H1 (cell line): ENCODE data around the gene CHD9NB. TPM values are rescaled to one million over a fixed set of nuclear protein-coding genes. Genes with fewer than 3 reads are reported as not detected.

Experiments used
- BACH1 ChIP-seq: IDR thresholded peaks from 2 replicates; pipeline ENCODE4 v1.6.1; 2012; ENCODE audit warnings: low read length, improper control_type of control experiment
- CBX5 ChIP-seq: fragments of 300-800, 300-1000 bp; sonication (generic); IDR thresholded peaks from 2 replicates; pipeline ENCODE4 v1.7.1; 2016; ENCODE audit warnings: antibody characterized with exemption, low read length, low read depth
- EP300 ChIP-seq, 2 experiments: IDR thresholded peaks; 1 replicate in 1 of 2; 2 replicates in 1 of 2; pipeline ENCODE4 v1.6.1; 2011 to 2012; ENCODE audit warnings: low read depth in 2 of 2, low read length in 2 of 2, mild to moderate bottlenecking in 2 of 2, borderline replicate concordance in 1 of 2, inconsistent platforms in 1 of 2, moderate library complexity in 1 of 2
- HDAC6 ChIP-seq: IDR thresholded peaks from one replicate; pipeline ENCODE4 v1.7.1; 2012; ENCODE audit warnings: low read depth, mild to moderate bottlenecking, inconsistent platforms, low read length, moderate library complexity
- JUND ChIP-seq: IDR thresholded peaks from 2 replicates; pipeline ENCODE4 v1.6.1; 2011; ENCODE audit warnings: mild to moderate bottlenecking, improper control_type of control experiment, low read length
- POLR2AphosphoS5 ChIP-seq: IDR thresholded peaks from 2 replicates; pipeline ENCODE4 v1.6.1; 2011; ENCODE audit warnings: low read depth, low read length
- RBBP5 ChIP-seq: IDR thresholded peaks from 2 replicates; pipeline ENCODE4 v1.7.1; 2012; ENCODE audit warnings: low read depth, mild to moderate bottlenecking, inconsistent platforms, low read length, moderate library complexity, borderline replicate concordance
- TAF1 ChIP-seq: IDR thresholded peaks from 2 replicates; pipeline ENCODE4 v1.6.1; 2011; ENCODE audit warnings: mild to moderate bottlenecking, low read depth, low read length
- TEAD4 ChIP-seq: IDR thresholded peaks from 2 replicates; pipeline ENCODE4 v1.6.1; 2012; ENCODE audit warnings: low read depth, low read length, inconsistent platforms, mixed read lengths
- polyA plus RNA-seq, 7 experiments: library from polyadenylated mRNA; depleted of rRNA in 3 of 7; stranded (reverse) in 5 of 7; unstranded in 2 of 7; fragments of >200 nt in 5 of 7; fragments of 200-250 nt in 2 of 7; gene quantifications; 1 replicate in 5 of 7; 2 replicates in 1 of 7; 4 replicates in 1 of 7; pipeline versions ENCODE4 v1.2.1 to v1.2.3, GENCODE V29; 2011 to 2013; ENCODE audit warnings: missing spikeins in 2 of 7, mixed read lengths in 2 of 7
- total RNA-seq: library from RNA; stranded (reverse); fragmentation: NEBNext Ultra II Directional; extraction: Animal tissue kit (Norgen Biotek cat#: 25700); gene quantifications from 2 replicates; pipeline ENCODE4 v1.2.1, GENCODE V29; 2021
- TF ChIP-seq, protein P1 (sequence below): fragments of 300-600 bp; sonication (generic); IDR thresholded peaks from 2 replicates; pipeline ENCODE4 v1.7.1; 2012; ENCODE audit warnings: low read length, moderate library complexity, mild to moderate bottlenecking, inconsistent platforms; ENCODE audit not compliant: insufficient replicate concordance

CHD9NB gene
- total and polyA plus RNA-seq, 2 of the 8 experiments (the other 6 are each of a cell fraction or from before 2014, with no cell fraction given): 4.5 to 5.9 TPM

GRCh38 chr16:53099318-53100130, 46.8 kb upstream of the CHD9NB start (continued):
- TF ChIP-seq POLR2AphosphoS5 (peak; percentile 36; the same call in 1 of the 2 replicates), JUND (peak; percentile 60; the same call in 1 of the 2 replicates), TEAD4 (no peak), TAF1 (peak; percentile 61; the same call in 1 of the 2 replicates), BACH1 (no peak), RBBP5 (0 out of 2 replicates have a peak, but pooled peaks have one; percentile 38), CBX5 (no peak), HDAC6 (no peak), EP300 (IDR thresholded peaks at IDR 0.05; ENCODE audit: borderline replicate concordance in 1 of 2, low read depth in 2 of 2, low read length in 2 of 2) (0 out of 3 replicates have a peak, but pooled peaks of 1 of the 2 experiments have one; percentile 41)
- TF ChIP-seq, protein P1, sequence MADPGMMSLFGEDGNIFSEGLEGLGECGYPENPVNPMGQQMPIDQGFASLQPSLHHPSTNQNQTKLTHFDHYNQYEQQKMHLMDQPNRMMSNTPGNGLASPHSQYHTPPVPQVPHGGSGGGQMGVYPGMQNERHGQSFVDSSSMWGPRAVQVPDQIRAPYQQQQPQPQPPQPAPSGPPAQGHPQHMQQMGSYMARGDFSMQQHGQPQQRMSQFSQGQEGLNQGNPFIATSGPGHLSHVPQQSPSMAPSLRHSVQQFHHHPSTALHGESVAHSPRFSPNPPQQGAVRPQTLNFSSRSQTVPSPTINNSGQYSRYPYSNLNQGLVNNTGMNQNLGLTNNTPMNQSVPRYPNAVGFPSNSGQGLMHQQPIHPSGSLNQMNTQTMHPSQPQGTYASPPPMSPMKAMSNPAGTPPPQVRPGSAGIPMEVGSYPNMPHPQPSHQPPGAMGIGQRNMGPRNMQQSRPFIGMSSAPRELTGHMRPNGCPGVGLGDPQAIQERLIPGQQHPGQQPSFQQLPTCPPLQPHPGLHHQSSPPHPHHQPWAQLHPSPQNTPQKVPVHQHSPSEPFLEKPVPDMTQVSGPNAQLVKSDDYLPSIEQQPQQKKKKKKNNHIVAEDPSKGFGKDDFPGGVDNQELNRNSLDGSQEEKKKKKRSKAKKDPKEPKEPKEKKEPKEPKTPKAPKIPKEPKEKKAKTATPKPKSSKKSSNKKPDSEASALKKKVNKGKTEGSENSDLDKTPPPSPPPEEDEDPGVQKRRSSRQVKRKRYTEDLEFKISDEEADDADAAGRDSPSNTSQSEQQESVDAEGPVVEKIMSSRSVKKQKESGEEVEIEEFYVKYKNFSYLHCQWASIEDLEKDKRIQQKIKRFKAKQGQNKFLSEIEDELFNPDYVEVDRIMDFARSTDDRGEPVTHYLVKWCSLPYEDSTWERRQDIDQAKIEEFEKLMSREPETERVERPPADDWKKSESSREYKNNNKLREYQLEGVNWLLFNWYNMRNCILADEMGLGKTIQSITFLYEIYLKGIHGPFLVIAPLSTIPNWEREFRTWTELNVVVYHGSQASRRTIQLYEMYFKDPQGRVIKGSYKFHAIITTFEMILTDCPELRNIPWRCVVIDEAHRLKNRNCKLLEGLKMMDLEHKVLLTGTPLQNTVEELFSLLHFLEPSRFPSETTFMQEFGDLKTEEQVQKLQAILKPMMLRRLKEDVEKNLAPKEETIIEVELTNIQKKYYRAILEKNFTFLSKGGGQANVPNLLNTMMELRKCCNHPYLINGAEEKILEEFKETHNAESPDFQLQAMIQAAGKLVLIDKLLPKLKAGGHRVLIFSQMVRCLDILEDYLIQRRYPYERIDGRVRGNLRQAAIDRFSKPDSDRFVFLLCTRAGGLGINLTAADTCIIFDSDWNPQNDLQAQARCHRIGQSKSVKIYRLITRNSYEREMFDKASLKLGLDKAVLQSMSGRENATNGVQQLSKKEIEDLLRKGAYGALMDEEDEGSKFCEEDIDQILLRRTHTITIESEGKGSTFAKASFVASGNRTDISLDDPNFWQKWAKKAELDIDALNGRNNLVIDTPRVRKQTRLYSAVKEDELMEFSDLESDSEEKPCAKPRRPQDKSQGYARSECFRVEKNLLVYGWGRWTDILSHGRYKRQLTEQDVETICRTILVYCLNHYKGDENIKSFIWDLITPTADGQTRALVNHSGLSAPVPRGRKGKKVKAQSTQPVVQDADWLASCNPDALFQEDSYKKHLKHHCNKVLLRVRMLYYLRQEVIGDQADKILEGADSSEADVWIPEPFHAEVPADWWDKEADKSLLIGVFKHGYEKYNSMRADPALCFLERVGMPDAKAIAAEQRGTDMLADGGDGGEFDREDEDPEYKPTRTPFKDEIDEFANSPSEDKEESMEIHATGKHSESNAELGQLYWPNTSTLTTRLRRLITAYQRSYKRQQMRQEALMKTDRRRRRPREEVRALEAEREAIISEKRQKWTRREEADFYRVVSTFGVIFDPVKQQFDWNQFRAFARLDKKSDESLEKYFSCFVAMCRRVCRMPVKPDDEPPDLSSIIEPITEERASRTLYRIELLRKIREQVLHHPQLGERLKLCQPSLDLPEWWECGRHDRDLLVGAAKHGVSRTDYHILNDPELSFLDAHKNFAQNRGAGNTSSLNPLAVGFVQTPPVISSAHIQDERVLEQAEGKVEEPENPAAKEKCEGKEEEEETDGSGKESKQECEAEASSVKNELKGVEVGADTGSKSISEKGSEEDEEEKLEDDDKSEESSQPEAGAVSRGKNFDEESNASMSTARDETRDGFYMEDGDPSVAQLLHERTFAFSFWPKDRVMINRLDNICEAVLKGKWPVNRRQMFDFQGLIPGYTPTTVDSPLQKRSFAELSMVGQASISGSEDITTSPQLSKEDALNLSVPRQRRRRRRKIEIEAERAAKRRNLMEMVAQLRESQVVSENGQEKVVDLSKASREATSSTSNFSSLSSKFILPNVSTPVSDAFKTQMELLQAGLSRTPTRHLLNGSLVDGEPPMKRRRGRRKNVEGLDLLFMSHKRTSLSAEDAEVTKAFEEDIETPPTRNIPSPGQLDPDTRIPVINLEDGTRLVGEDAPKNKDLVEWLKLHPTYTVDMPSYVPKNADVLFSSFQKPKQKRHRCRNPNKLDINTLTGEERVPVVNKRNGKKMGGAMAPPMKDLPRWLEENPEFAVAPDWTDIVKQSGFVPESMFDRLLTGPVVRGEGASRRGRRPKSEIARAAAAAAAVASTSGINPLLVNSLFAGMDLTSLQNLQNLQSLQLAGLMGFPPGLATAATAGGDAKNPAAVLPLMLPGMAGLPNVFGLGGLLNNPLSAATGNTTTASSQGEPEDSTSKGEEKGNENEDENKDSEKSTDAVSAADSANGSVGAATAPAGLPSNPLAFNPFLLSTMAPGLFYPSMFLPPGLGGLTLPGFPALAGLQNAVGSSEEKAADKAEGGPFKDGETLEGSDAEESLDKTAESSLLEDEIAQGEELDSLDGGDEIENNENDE: no peak
